DOHH2 (cell line): ENCODE measurements around the gene MRPL41.

ENCODE experiments used
- H3F3A ChIP-seq: fragments of 200-600 bp; sonication (generic), shearing (Covaris generic); 2 replicates; pipeline ENCODE4 v1.6.0; 2016; ENCODE audit warnings: antibody characterized with exemption, mild to moderate bottlenecking; ENCODE audit not compliant: control insufficient read depth, insufficient read depth
- H3K27ac ChIP-seq: fragments of 200-600 bp; sonication (generic); 2 replicates; pipeline ENCODE4 v1.5.1; 2014; ENCODE audit warnings: low read depth, mild to moderate bottlenecking, low read length, moderate library complexity
- H3K27me3 ChIP-seq: fragments of 200-600 bp; sonication (generic); 2 replicates; pipeline ENCODE4 v1.6.1; 2014; ENCODE audit warnings: mild to moderate bottlenecking, low read length, mixed read lengths; ENCODE audit not compliant: control insufficient read depth
- H3K36me3 ChIP-seq: fragments of 200-600 bp; sonication (generic); 2 replicates; pipeline ENCODE4 v1.6.1; 2014; ENCODE audit warnings: mild to moderate bottlenecking, low read length, moderate library complexity, mixed read lengths; ENCODE audit not compliant: control insufficient read depth
- H3K4me1 ChIP-seq: fragments of 200-600 bp; sonication (generic); 2 replicates; pipeline ENCODE4 v1.6.1; 2014; ENCODE audit warnings: mild to moderate bottlenecking, low read length, mixed read lengths; ENCODE audit not compliant: control insufficient read depth
- H3K4me2 ChIP-seq: fragments of 200-600 bp; sonication (generic); 2 replicates; pipeline ENCODE4 v1.6.0; 2014; ENCODE audit warnings: mild to moderate bottlenecking, low read length, moderate library complexity
- H3K4me3 ChIP-seq: fragments of 200-600 bp; sonication (generic); 2 replicates; pipeline ENCODE4 v1.5.1; 2014; ENCODE audit warnings: mild to moderate bottlenecking, low read length, mixed read lengths
- H3K79me2 ChIP-seq: fragments of 200-600 bp; sonication (generic); 2 replicates; pipeline ENCODE4 v1.6.1; 2014; ENCODE audit warnings: mild to moderate bottlenecking, low read length, mixed read lengths; ENCODE audit not compliant: control insufficient read depth
- H3K9me2 ChIP-seq: fragments of 200-600 bp; sonication (generic); replicated peaks from 2 replicates; pipeline ENCODE4 v1.6.1; 2014; ENCODE audit warnings: mild to moderate bottlenecking, low read length, mixed read lengths; ENCODE audit not compliant: control insufficient read depth
- H3K9me3 ChIP-seq: fragments of 200-600 bp; sonication (generic); 2 replicates; pipeline ENCODE4 v1.6.1; 2014; ENCODE audit warnings: antibody characterized with exemption, low read length, mixed read lengths; ENCODE audit not compliant: control insufficient read depth, insufficient read depth
- H4K20me1 ChIP-seq: fragments of 200-600 bp; sonication (generic); 2 replicates; pipeline ENCODE4 v1.6.0; 2014; ENCODE audit warnings: low read depth, mild to moderate bottlenecking, antibody characterized with exemption, low read length, moderate library complexity; ENCODE audit not compliant: control insufficient read depth, insufficient read depth
- EZH2phosphoT487 ChIP-seq: fragments of 200-600 bp; sonication (generic); IDR thresholded peaks from 2 replicates; pipeline ENCODE4 v1.6.1; 2017; ENCODE audit warnings: borderline replicate concordance, mild to moderate bottlenecking, antibody characterized with exemption, low read length, moderate library complexity, mixed read lengths
- TF ChIP-seq, protein P1 (sequence below): fragments of 200-600 bp; sonication (generic); IDR thresholded peaks from one replicate; pipeline ENCODE4 v1.5.1; 2014; ENCODE audit warnings: antibody characterized with exemption, mild to moderate bottlenecking, low read depth, low read length; ENCODE audit not compliant: poor library complexity, severe bottlenecking

Gene MRPL41

GRCh38 chr9:137522746-137523455 lies 28.8 kb upstream of the MRPL41 start:
- no peaks in the 10 kb centered on the region for H3K36me3 ChIP-seq
- peaks cover 4% of the 10 kb centered on the region; the same call in 1 of the 2 replicates for H3K4me1 ChIP-seq
- no peak overlapping the region for H3K4me2 ChIP-seq
- H3K27ac ChIP-seq = no peak overlapping the region
- H3K79me2 ChIP-seq = no peaks in the 10 kb centered on the region
- no peak for TF ChIP-seq EZH2phosphoT487
- TF ChIP-seq, protein P1, sequence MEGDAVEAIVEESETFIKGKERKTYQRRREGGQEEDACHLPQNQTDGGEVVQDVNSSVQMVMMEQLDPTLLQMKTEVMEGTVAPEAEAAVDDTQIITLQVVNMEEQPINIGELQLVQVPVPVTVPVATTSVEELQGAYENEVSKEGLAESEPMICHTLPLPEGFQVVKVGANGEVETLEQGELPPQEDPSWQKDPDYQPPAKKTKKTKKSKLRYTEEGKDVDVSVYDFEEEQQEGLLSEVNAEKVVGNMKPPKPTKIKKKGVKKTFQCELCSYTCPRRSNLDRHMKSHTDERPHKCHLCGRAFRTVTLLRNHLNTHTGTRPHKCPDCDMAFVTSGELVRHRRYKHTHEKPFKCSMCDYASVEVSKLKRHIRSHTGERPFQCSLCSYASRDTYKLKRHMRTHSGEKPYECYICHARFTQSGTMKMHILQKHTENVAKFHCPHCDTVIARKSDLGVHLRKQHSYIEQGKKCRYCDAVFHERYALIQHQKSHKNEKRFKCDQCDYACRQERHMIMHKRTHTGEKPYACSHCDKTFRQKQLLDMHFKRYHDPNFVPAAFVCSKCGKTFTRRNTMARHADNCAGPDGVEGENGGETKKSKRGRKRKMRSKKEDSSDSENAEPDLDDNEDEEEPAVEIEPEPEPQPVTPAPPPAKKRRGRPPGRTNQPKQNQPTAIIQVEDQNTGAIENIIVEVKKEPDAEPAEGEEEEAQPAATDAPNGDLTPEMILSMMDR = no peak
- no peaks in the 10 kb centered on the region for H3F3A ChIP-seq
- H4K20me1 ChIP-seq = no peaks in the 10 kb centered on the region
- no peaks in the 10 kb centered on the region for H3K9me2 ChIP-seq
- no peaks in the 10 kb centered on the region for H3K9me3 ChIP-seq
- no peak overlapping the region for H3K4me3 ChIP-seq
- H3K27me3 ChIP-seq = no peaks in the 10 kb centered on the region

GRCh38 chr9:137524161-137524980 lies 27.3 kb upstream of the MRPL41 start:
- H3K79me2 ChIP-seq = no peaks in the 10 kb centered on the region
- H3K27ac ChIP-seq = no peak overlapping the region
- H3K4me3 ChIP-seq = no peak overlapping the region
- no peaks in the 10 kb centered on the region for H3K9me3 ChIP-seq
- no peaks in the 10 kb centered on the region for H3F3A ChIP-seq
- H3K27me3 ChIP-seq = no peaks in the 10 kb centered on the region
- H3K9me2 ChIP-seq = no peaks in the 10 kb centered on the region
- no peak for TF ChIP-seq EZH2phosphoT487
- TF ChIP-seq, protein P1 = no peak
- no peak overlapping the region for H3K4me2 ChIP-seq
- no peaks in the 10 kb centered on the region for H4K20me1 ChIP-seq
- H3K36me3 ChIP-seq = no peaks in the 10 kb centered on the region
- peaks cover 4% of the 10 kb centered on the region; the same call in 1 of the 2 replicates for H3K4me1 ChIP-seq

- Histone ChIP-seq H3K9me3 (no peaks in the 10 kb centered on the region), H3K4me2 (no peak overlapping the region), H3K4me1 (peaks cover 4% of the 10 kb centered on the region; the same call in 1 of the 2 replicates), H3K36me3 (no peaks in the 10 kb centered on the region), H3F3A (no peaks in the 10 kb centered on the region), H4K20me1 (no peaks in the 10 kb centered on the region), H3K27ac (no peak overlapping the region), H3K27me3 (no peaks in the 10 kb centered on the region), H3K9me2 (no peaks in the 10 kb centered on the region), H3K79me2 (no peaks in the 10 kb centered on the region), H3K4me3 (no peak overlapping the region)
- no peak for TF ChIP-seq EZH2phosphoT487
- TF ChIP-seq, protein P1 = no peak
These were observed 26.7 kb upstream of the MRPL41 start for GRCh38 chr9:137524981-137525317.
